Fibroblast of pulmonary artery (primary cell): ENCODE measurements around the gene MOB2.

Source experiments
- DNase-seq: peaks from one replicate; pipeline ENCODE4 v3.0.0-alpha.2; 2010; ENCODE audit warnings: low read depth
- H3K4me3 ChIP-seq: replicated peaks from 2 replicates; pipeline ENCODE4 v1.5.1; 2011; ENCODE audit warnings: low read depth, mild to moderate bottlenecking, control low read depth, low read length, moderate library complexity
- TF ChIP-seq, protein P1 (sequence below): IDR thresholded peaks from 2 replicates; pipeline ENCODE4 v1.5.1; 2011; ENCODE audit warnings: mild to moderate bottlenecking, control low read depth, low read length, inconsistent platforms; ENCODE audit errors: missing control alignments

MOB2 gene

DNA sequence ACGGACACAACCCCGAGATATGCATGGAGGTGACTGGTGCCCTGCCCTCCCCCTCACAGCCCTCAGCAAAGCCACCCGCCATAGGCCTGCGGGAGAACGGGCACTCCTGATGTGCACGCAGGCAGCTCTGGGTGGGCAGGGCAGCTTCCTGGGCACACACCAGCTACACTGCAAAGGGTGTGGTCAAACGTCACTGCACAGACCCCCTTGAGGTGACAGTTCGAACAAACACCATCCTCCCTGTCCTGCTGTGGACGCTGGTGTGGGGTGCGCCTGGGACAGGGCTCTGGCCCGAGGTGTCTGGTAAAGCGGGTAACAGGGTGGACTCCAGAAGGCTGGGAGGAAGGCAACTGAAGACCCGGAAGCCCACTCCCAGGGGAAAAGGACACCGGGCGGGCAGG, 21.9 kb upstream of the MOB2 start:
- TF ChIP-seq, protein P1, sequence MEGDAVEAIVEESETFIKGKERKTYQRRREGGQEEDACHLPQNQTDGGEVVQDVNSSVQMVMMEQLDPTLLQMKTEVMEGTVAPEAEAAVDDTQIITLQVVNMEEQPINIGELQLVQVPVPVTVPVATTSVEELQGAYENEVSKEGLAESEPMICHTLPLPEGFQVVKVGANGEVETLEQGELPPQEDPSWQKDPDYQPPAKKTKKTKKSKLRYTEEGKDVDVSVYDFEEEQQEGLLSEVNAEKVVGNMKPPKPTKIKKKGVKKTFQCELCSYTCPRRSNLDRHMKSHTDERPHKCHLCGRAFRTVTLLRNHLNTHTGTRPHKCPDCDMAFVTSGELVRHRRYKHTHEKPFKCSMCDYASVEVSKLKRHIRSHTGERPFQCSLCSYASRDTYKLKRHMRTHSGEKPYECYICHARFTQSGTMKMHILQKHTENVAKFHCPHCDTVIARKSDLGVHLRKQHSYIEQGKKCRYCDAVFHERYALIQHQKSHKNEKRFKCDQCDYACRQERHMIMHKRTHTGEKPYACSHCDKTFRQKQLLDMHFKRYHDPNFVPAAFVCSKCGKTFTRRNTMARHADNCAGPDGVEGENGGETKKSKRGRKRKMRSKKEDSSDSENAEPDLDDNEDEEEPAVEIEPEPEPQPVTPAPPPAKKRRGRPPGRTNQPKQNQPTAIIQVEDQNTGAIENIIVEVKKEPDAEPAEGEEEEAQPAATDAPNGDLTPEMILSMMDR: no peak
- no peak for DNase-seq
- H3K4me3 ChIP-seq: no peak overlapping the region

DNA sequence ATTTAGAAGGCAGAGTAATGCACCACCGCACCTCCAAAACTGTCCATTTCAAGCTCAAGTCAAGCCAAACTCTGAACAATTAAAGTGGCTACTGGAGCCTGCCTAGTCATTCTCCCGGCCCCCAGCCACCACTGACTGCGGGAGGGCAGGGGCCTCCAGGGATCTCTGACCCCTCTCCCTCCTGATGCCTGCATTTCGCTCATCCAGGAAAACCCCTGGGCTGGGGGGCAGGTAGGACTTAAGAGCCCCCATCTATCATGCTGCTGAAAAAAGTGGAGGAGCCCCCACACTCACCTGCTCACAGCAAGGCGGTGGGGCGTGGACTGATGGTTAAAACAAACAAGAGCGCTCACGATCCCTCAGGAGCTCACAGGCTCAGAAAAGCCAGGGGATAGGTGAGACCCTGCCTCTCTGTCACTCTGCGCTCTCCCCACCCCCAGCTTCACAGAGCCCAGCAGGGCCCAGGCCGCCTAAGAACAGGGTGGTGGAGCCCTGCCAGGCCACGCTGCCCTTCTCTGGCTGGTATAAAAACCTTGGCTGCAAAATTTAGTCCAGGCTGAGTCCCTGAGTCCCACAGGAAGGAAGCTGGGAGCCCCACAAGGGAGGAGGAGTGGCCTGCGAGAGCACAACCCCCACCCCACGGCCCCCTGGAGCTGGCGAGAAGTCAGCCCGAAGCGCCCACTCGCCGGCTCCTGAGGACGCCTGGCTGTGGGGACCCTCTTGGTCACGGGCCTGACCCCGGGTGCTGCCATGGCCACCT, 21.0 kb upstream of the MOB2 start:
- H3K4me3 ChIP-seq: no peak overlapping the region
- TF ChIP-seq, protein P1: no peak
- DNase-seq: no peak

DNA sequence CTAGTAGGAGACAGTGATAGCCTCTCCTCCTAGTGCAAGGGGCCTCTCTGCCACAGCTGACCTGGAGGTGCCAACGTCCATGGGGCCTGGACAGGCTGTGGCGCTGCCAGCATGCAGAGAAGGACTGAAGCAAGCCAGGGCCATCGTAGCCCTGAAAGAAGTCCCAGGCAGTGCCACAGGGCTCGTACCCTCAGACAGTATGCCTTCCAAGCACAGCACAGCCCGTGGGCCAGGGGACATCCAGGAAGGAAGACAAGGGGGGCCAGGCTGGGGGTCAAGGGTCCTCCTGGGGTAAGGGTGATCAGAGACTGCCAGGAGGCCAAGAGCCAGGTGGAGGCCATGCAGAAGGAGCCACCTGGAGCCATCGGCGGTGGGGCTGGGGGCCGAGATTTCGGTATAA, 20.4 kb upstream of the MOB2 start:
- TF ChIP-seq, protein P1: no peak
- no peak overlapping the region for H3K4me3 ChIP-seq
- no peak for DNase-seq

DNA sequence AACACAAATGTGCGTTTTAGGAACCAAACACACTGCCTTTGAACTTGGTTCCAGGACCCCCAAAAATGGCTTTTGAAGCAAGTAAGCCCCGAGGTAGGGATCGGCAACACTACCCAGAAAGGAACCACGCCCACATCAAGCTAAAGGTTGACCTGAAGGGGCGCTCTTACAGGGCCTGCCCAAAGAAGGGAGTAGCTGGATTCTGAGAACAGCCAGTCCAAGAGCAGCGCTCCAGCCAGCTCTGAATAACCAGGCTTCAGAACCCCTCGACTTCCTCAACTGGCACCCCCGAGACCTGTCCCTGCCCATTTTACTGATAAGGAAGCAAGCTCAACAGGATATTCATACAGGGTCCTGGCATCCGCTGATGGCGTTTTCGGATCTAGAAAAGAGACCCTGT, 18.9 kb upstream of the MOB2 start:
- no peak overlapping the region for H3K4me3 ChIP-seq
- no peak for DNase-seq
- TF ChIP-seq, protein P1: no peak

DNA sequence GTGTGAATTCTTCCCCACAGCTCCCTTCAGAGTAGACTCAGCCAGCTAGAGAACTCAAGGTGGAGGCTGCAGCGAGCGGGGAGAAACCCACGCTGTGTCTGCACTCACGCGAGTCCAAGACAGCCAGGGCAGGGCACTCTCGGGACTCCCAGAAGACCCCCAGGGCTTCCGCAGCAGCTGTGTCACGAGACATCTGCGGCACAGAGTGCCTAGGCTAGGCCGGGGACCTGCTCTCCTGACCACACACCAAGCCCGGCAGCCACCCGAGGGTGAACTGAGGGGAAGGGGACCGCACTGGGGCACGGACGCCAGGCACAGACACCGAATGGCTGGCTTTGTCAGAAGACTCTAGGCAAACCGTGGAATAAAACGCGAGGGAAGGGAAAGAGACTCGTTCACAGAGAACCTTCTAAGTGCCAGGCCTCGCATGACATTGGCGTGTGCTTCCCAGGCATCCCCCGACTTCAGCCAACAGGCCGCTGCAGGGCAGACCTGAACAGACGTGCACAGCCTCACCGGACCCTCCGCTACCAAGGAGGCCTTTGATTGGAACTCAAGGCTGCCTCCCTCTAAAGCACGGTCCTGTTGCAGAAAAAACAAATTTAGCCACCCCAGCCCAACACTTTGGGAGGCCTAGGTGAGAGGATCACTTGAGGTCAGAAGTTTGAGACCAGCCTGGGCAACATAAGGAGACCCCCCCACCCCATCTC, 18.2 kb upstream of the MOB2 start:
- no peak overlapping the region for H3K4me3 ChIP-seq
- TF ChIP-seq, protein P1: no peak
- no peak for DNase-seq

DNA sequence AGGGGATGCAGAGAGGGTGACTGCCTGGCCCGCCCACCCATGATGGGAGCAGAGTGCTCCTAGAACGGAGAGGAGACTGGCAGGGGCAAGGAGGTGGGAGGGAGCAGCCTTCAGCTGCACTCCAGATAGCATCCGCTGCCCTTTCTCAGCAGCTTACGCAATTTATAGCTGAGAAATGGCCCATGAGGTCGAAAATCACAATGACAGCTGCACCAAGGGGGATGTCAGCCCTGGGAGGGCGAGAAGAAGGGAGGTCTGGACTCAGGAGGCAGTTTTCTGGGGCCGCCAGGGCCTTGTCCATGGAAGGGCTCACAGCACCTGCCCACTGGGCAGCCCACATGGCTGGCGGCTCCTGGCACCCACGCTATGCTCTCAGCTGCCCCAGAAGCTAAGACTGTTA, 17.6 kb upstream of the MOB2 start:
- no peak overlapping the region for H3K4me3 ChIP-seq
- DNase-seq: no peak
- TF ChIP-seq, protein P1: no peak
